Amniotic stem cell (primary cell): Measurements from ENCODE around the gene ARHGAP42.

Source experiments
- DNase-seq: peaks from one replicate; lab custom pipeline; 2025; lab: John Stamatoyannopoulos, UW

Gene ARHGAP42

DNA sequence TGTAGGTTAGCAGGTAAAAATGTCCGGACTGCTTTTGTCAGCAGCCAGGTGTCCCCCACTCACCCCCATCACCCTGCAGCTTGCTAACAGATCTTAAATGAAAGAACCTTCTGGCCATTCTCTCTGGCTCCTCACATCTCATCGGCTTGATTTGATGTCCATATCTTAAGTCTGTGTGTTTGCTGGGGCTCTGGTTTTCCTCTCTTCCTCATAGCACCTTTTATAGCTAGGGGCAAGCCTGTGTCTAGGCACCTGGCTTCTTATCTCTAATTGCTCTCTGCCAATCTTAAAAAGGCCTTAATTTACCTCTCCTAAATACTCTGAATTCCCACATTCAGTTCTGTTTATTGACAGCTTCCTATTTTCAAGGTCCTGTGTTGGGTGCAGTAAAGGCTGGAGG, 72.0 kb downstream of the ARHGAP42 start:
- DNase-seq = no peak

- DNase-seq = no peak
Observed at GRCh38 chr11:100759856-100760255, 72.8 kb downstream of the ARHGAP42 start.

DNA sequence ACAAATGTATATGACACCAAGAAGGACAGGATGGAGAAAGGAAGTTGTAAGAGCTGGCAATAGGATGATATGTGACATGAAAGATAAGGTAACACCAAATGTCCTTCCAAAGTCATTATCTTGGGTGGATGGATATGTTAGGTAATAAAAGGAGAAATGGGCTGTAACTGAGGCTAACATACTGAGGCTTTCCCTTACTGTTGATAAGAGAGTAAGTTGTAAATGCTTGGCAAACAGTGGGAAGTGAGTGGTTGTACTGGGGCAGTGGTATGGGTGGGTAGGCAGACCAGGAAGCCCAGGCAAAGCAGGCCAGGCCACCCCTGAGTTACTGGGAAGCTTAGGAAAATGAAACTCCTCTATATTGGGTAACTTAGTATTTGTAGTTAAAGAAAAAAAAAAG, 73.7 kb downstream of the ARHGAP42 start:
- DNase-seq = no peak

DNA sequence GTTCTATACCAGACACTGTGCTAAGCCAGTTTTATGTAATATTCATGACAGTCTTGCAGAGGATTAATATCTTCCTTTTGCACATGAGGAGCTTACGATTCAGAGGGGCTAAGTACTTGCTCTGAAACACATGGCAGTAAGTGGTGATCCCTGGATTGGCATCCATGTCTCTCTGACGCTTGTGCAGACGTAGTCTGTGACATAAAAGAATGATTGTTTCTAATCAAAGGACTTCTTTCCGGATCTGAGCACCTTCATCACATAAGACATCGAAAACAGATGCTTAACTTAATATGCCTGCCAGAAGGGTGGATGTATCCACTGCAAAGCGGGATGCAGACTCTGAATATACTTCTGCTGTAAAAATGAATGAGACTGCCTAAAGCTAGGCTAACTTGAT, 74.8 kb downstream of the ARHGAP42 start:
- DNase-seq = no peak

- DNase-seq = no peak
Observed at GRCh38 chr11:100766764-100767163, 79.7 kb downstream of the ARHGAP42 start.

DNA sequence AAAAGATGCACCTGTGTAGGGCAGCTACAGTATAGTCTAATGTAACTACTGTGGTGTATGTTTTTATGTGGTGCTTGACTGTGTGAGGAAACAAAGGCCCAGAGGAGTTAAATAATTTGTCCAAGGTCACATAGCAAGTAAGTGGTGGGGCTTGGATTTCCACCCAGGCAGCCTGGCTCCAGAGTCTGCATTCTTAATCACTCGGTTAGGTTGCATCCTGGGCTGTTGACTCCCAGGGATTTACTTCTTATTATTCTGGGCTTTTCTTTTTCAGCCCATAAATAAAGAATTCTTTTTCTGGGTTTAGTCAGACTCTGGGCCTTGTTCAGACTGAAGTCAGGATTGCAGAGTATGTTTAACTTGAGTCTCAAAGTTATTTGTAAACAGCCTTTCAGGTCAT, 82.1 kb downstream of the ARHGAP42 start:
- no peak for DNase-seq

- DNase-seq = no peak
Observed at GRCh38 chr11:100769617-100770016, 82.5 kb downstream of the ARHGAP42 start.

DNA sequence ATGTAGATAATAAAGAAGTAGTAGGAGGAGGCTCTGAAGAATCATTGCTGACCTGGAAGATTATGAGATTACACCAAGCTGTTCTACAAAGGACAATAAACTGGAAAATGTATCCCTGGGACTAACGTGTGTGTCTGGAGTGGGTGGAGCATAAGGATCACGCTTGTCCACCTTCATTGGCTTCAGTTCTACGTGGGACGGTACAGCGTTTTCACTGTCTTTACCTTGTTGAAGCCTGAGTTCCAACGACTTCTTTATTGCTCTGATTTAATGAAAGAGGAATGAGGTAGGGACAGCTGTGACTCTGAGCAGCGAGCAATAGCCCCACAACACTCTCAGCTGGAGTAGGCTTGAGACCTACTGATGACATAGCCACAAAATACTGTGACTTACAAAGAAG, 87.0 kb downstream of the ARHGAP42 start:
- DNase-seq = no peak

- DNase-seq = no peak
Observed at GRCh38 chr11:100774859-100775258, 87.8 kb downstream of the ARHGAP42 start.

DNA sequence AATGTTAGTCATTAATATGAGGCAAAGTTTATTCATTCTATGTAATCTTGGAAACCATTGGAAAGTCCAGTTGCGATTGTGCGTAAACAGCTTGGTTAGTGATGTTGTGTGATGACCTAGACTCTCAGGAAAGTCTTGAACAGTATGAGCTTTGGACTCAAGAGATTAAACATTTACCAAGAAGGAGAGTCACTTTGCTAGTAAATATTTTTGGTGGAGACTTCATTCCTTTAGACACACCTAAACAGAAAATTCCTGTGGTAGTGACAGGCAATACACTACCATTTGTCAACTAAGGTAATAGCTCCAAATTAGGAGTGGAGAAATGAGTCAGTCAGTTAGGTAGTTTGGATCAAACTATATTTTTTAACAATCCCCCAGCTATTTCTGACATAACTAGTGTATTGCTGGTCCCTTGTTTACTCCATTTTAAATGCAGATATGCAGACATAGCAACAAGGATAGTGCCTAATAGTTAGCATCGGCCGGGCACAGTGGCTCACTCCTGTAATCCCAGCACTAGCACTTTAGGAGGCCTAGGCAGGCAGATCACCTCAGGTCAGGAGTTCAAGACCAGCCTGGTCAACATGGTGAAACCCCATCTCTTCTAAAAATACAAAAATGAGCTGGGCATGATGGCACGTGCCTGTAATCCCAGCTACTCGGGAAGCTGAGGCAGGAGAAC, 89.3 kb downstream of the ARHGAP42 start:
- no peak for DNase-seq

DNA sequence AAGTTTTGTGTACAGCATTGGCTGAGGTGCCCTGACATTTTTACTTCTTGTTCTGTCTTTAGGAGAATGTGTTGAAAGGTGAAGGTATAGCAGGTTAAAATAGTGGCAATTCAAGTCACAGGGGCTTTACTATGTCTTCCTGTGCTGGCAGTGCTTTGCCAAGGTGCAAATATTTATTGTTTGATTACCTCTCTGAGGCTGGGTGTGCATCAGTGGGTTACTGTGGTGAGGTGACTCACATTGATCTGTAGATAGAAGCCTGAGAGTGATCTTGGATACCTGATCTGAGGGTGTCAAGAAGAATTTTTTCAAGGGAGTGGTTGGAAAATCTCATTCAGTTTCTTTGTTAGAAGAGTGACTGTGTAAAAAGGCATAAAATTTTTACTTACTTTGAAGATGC, 90.0 kb downstream of the ARHGAP42 start:
- no peak for DNase-seq

- no peak for DNase-seq
Observed at GRCh38 chr11:100777736-100778135, 90.6 kb downstream of the ARHGAP42 start.

GRCh38 chr11:100778166-100778785, 91.2 kb downstream of the ARHGAP42 start:
- no peak for DNase-seq

GRCh38 chr11:100780470-100780869, 93.4 kb downstream of the ARHGAP42 start:
- no peak for DNase-seq

- no peak for DNase-seq
Observed at GRCh38 chr11:100785148-100785983, 98.3 kb downstream of the ARHGAP42 start.

DNA sequence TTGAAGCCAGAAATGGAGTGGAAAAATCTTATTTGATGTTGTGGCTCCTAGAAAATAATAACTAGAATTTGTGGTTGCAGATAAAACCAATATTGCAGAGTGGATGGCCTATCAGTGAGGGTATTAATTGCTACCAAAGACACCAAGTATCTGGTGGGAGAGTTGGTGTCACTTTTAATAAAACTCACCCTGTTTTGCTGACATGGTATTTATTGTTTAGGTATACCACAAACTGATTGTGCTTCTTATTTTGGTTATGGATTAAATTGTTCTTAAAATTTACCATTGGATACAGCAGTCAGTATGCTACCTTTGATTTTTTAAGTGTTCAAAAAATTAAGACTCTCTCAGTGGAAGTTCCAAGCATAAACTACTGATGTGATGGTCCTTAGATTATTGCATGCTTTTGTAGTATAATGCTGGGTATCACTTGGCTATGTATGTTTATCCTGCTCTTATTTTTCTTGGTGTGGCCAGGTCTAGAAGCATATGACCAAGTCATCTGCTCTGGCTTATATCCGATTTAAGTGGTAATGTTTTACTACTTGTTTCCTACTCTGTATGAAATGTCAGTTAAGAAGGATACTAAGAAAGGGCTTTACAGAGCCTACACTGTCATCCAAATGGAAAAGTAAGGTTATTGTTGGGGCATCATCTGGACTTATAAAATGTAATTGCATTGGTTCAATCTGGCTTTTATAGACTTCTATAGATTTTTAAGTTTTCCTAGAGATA, 101.6 kb downstream of the ARHGAP42 start:
- no peak for DNase-seq

DNA sequence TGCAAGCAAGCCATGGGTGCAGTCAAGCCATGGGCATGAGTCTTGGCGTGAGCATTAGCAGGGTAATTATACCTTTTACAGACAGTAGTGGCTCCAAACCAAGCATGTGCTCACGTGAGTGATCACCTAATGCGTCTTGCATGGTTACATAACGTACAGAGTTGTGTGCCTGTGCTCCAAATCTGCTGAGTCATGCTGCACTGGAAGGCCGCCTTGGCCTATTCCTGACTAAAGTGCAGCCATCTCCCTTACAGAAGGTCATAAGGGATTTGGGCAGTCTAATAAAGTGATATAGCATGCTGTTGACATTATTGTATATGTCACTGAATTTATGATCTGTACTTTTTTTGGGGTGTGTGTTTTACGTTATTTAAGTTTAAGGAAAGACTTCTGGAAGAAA, 102.4 kb downstream of the ARHGAP42 start:
- no peak for DNase-seq

DNA sequence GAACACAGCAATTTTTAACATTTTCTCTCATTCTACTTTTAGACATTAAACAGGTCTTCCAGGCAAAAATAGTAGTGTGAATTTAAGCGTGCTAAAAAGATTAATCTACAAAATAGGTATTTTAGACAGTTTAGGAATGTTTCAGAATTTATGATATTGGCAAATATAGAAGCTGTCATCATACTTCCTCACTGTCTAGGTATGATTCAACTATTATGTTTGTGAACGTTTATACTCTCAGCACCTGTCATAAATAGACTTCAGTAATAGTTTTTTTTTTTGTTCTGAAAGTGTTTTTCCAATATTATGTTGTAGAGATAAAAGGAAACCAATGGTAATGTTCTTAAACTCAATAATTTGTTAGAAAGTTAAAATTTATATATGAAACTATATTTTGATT, 103.0 kb downstream of the ARHGAP42 start:
- no peak for DNase-seq

DNA sequence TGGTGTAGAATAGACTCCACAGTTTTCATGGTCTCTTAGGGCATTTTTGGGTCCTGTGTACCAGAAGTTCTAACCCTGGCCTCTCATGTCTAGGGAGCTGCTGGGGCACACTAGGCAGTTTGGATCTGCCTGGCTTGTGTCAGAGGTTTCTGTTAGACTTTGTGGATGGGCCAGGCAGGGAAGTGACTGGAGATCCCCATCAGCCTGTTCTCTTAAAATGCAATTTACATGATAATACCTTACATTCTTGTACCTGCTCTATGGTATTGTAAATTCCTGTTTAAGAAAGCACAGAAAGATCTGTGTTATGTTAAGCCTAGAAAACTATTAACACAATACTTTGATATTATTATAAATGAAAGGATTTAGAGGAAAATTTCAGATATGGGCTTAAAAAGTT, 104.0 kb downstream of the ARHGAP42 start:
- DNase-seq = no peak

DNA sequence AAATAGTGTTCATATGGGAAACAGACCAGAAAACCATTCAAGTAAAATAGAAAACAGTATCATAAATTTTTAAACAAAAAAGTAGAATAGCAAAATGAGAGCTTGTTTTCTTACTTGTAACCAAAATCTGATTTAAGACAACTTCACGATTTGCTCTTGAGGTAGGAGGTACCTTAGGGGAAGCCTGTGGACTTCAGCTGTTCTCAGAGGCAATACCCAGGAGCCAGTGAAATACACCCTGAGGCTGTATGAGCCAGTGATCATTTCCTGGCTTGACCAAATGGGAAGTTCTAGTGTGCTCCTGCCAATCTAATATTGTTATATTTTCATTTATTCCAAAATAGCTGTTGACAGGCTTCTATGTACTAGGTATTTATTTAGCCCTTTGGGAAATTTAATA, 104.8 kb downstream of the ARHGAP42 start:
- DNase-seq = peak; percentile 14

DNA sequence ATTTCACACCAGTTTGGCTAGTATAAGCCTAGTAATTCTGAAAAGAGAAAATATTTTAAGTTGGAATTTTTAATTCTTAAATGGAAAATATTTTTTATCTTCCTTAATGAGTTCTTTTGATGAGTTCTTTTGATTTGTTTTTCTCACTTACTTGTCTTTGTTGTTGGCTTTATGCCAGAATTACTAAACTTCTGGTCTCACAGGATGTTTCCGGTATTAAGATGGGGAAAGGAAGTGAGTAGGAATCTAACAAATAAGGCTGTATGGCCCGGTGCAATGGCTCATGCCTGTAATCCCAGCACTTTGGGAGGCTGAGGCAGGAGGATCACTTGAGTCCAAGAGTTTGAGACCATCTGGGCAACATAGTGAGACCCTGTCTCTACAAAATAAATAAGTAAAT, 106.4 kb downstream of the ARHGAP42 start:
- DNase-seq = no peak

DNA sequence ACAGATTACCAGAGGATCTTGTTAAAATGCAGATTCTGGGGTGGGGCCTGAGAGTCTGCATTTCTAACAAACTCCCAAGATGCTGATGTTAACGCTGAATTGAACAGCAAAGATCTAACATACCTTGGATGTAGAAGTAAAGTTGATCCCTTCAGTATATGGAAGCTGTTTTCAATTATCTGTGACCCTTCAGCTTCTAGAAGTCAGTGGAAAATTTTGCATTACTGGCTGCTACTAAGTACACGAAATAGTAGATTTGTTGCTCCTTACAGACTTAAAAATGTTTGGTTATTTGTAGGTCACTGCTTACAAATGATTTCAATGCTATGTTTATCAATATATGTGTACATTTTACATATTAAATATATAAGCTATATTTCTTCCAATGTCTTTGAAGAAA, 107.4 kb downstream of the ARHGAP42 start:
- no peak for DNase-seq
